ENCODE data around the gene CHRNE. TPM values are rescaled to one million over a fixed set of nuclear protein-coding genes. Genes with fewer than 3 reads are reported as not detected.

The CHRNE gene
- total and polyA plus RNA-seq, 2 of the 13 experiments (the other 11 are each of a cell fraction or from before 2014, with no cell fraction given) = 0.53 to 0.59 TPM

- TF ChIP-seq CEBPZ (IDR thresholded peaks at IDR 0.05; ENCODE audit: low read length) = no peak
- no peak for TF ChIP-seq ZNF256 (CRISPR knock-in tag; conservative IDR thresholded peaks at IDR 0.05)
- TF ChIP-seq ZNF20 (CRISPR knock-in tag; IDR thresholded peaks at IDR 0.05) = no peak
- no peak for TF ChIP-seq RBM22 (optimal IDR thresholded peaks at IDR 0.05; ENCODE audit: low read length)
- TF ChIP-seq HINFP (CRISPR knock-in tag; IDR thresholded peaks at IDR 0.05; ENCODE audit: low read depth) = no peak; the same call in 1 of the 2 replicates
- TF ChIP-seq ZNF83 (CRISPR knock-in tag; IDR thresholded peaks at IDR 0.05; ENCODE audit: borderline replicate concordance) = no peak
- TF ChIP-seq NFIC (IDR thresholded peaks at IDR 0.05; ENCODE audit: low read length) = no peak
- 0 out of 2 replicates have a peak, but pooled peaks have one; percentile 31 for TF ChIP-seq ZNF616 (CRISPR knock-in tag; IDR thresholded peaks at IDR 0.05; ENCODE audit: low read depth)
- no peak for TF ChIP-seq ZNF577 (CRISPR knock-in tag; IDR thresholded peaks at IDR 0.05; ENCODE audit: borderline replicate concordance, low read depth)
- no peak for TF ChIP-seq ZNF576 (CRISPR knock-in tag; IDR thresholded peaks at IDR 0.05)
- TF ChIP-seq ZBTB26 (CRISPR knock-in tag; IDR thresholded peaks at IDR 0.05; ENCODE audit: borderline replicate concordance) = peak; percentile 91
- no peak for TF ChIP-seq GTF2F1 (IDR thresholded peaks at IDR 0.05; ENCODE audit: low read length)
- TF ChIP-seq ZNF225 (CRISPR knock-in tag; IDR thresholded peaks at IDR 0.05) = no peak
- TF ChIP-seq ZNF331 (CRISPR knock-in tag; IDR thresholded peaks at IDR 0.05) = no peak
- peak; percentile 88 for TF ChIP-seq ZNF687 (CRISPR knock-in tag; IDR thresholded peaks at IDR 0.05)
- TF ChIP-seq U2AF2 (IDR thresholded peaks at IDR 0.05; ENCODE audit: low read depth, low read length) = no peak
- TF ChIP-seq ZNF850 (CRISPR knock-in tag; conservative IDR thresholded peaks at IDR 0.05) = no peak
- no peak for TF ChIP-seq CEBPB (IDR thresholded peaks at IDR 0.05; ENCODE audit: borderline replicate concordance, low read depth, low read length)
- peak; percentile 30; the same call in 1 of the 2 replicates for TF ChIP-seq ZNF841 (CRISPR knock-in tag; IDR thresholded peaks at IDR 0.05; ENCODE audit: borderline replicate concordance)
Measured at GRCh38 chr17:4949321-4950074, 46.6 kb upstream of the CHRNE start (continued).
